ENCODE results near the gene HELZ.

DNA sequence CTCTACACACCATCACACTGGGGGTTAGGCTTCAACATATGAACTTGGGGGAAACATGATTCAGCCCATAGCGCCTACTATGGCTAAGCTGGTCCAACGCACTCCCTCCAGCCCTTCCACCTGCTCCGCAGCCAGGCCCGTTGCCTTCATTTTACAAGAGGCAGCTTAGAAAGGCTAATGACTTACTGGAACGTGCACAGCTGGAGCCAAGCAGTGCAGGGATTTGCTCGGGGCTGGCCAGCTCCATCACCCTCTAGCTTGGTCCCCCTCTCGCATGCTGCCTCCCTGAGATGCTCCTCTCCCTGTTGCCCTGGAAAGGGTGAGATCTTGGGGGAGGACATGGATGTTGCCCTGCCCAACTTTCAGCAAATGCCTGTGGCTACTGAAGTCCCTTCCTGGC lies 203.5 kb downstream of the HELZ start:
- TF ChIP-seq GATA3 (IDR thresholded peaks at IDR 0.05; ENCODE audit: low read depth, low read length) = no peak
- TF ChIP-seq GATA2 (IDR thresholded peaks at IDR 0.05; ENCODE audit: low read depth, low read length) = no peak

All from SH-SY5Y (cell line).